GM13976 (cell line): Measurements from ENCODE around the gene RBM20.

Experiments
- DNase-seq: peaks from one replicate; pipeline ENCODE4 v3.0.0; 2012; ENCODE audit warnings: low spot score
- in situ Hi-C: fragments of 300-500 bp; cut with MboI; formaldehyde crosslinking; loops from one replicate; pipeline ENCODE4 v1.12.0; 2022; ENCODE audit warnings: low sequenced_read_pairs, mixed read lengths, inconsistent platforms; ENCODE audit not compliant: unreplicated experiment
- TF ChIP-seq, protein P1 (sequence below): IDR thresholded peaks from 2 replicates; pipeline ENCODE4 v1.5.1; 2012; ENCODE audit warnings: borderline replicate concordance, mild to moderate bottlenecking; ENCODE audit not compliant: insufficient read depth; ENCODE audit errors: extremely low read depth, missing control alignments, control extremely low read depth

Gene RBM20

DNA sequence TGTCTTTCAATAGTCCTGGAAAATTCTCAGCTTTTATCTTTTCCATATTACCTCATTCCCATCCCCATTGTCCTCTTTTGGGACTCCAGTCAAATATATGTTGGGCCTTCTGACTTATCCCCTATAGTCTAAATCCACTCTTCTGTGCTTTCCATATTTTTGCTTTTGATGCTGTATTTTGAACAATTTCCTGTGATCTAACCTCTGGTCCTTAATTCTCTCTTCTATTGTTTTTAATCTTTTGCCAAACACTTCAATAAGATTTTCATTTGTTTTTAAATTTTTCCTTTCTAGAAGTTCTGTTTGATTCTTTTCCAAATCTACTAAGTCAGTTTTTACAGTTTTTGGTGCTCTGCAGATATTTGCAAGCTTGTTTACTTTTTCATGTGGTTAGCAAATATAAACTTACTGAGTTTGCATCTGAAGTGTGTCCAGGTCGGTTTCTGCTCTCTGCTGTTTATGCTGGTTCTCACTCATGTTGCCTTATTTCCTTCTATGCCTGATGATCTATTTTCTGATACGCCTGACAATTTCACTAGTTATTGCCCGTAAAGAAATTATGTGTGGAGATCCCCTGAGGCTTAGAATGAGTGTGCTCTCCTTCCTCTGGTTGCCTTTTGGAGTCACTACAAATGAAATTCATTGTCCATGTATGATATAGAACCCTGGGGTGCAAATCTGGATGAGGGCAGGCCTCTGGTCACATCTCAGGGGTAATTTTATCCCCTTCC is 110.4 kb downstream of the RBM20 start:
- no peak for DNase-seq
- in situ Hi-C loops = no loop called here
- TF ChIP-seq, protein P1, sequence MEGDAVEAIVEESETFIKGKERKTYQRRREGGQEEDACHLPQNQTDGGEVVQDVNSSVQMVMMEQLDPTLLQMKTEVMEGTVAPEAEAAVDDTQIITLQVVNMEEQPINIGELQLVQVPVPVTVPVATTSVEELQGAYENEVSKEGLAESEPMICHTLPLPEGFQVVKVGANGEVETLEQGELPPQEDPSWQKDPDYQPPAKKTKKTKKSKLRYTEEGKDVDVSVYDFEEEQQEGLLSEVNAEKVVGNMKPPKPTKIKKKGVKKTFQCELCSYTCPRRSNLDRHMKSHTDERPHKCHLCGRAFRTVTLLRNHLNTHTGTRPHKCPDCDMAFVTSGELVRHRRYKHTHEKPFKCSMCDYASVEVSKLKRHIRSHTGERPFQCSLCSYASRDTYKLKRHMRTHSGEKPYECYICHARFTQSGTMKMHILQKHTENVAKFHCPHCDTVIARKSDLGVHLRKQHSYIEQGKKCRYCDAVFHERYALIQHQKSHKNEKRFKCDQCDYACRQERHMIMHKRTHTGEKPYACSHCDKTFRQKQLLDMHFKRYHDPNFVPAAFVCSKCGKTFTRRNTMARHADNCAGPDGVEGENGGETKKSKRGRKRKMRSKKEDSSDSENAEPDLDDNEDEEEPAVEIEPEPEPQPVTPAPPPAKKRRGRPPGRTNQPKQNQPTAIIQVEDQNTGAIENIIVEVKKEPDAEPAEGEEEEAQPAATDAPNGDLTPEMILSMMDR = no peak

DNA sequence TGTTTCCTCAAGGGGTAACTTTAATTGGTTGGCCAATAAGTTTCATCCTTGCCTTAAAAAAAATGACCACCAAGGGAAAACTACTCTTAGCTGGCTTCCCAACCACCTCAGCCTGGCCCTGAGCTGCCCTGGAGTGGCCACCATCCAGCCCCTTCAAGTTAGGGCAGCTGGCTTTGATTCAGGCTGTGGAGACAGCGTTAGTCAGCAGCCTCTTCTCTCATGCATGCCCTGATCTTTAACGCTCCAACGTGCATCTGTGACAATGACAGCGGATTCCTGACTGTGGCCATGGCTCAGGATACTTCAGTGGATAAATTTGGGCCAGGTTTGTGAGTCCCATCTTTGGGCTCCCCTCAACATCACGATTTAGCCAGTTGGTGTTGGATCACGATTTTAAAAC is 111.6 kb downstream of the RBM20 start:
- TF ChIP-seq, protein P1 = no peak
- DNase-seq = no peak
- in situ Hi-C loops = no loop called here

DNA sequence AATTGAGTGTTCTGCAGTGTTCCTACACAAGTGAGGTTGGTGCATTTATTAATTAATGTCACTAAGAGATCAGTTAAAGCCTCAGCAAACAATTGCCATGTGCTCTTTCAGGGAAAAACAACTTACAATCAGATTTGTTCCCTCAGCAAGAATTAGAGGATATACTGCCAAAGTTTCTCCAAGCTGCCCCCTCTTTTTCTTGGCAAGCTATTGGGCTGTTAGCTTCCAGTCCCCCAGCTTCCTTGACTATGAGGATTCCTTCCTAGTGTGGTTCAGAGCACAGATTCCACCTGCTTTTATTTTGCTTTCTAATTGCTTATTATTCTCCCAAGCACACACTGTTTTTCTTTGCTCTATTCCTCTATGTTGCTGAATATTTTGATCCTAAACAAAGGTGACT is 112.7 kb downstream of the RBM20 start:
- TF ChIP-seq, protein P1 = no peak
- DNase-seq = no peak
- in situ Hi-C loops = no loop called here

- TF ChIP-seq, protein P1 = no peak
- no peak for DNase-seq
- in situ Hi-C loops = no loop called here
These were observed 113.5 kb downstream of the RBM20 start for GRCh38 chr10:110757586-110757985.

DNA sequence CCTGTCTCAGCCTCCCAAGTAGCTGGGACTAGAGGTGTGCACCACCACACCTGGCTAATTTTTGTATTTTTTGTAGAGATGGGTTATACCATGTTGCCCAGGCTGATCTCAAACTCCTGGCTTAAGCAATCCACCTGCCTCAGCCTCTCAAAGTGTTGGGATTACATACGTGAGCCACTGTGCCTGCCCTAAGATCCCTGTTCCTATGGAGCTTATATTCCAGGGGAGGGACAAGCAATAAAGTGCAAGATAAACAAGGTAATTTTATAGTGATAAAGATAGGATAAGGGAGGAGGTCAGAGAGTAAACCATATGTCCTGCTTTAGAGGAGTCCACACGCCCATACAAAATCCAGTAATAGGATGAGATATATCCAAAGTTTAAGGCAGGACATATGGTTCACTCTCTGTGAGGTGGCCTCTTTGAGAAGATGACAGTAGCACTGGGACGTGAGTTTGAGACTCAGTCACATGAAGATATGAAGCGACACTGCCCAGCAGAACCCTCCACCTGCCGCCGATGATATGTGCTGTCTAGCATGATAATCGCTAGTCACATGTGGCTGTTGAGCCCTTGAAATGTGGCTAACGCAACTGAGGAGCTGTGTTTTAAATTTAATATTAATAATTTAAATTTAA is 114.1 kb downstream of the RBM20 start:
- in situ Hi-C loops = no loop called here
- TF ChIP-seq, protein P1 = no peak
- no peak for DNase-seq

DNA sequence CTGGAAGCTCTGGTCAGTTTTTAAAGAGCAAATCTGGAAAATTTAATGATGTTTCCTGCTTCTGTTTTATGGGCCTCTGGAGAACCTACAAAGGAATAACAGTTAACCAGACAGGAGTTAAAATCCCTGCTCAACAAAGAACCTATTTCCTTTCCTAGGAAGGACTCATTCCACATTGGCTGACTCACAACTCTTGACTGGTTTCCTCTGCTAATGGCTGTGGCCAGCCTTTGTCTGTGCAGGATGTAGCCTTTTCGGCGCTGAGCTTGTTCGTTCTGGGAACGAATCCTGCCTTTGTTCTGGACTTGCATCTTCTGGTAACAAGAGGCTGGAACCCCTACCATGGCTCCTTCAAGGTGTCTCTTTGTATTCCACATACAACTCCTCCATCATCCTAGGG is 114.8 kb downstream of the RBM20 start:
- no peak for DNase-seq
- in situ Hi-C loops = no loop called here
- TF ChIP-seq, protein P1 = no peak
